Smooth muscle cell (in vitro differentiated cells): ENCODE measurements around the gene SRGAP1. TPM values are rescaled to one million over a fixed set of nuclear protein-coding genes. Genes with fewer than 3 reads are reported as not detected.

Experiments
- DNase-seq: peaks from one replicate; lab custom pipeline; 2025; ENCODE audit not compliant: unreplicated experiment; lab: John Stamatoyannopoulos, UW
- H2AFZ ChIP-seq: fragments of 200-600 bp; sonication (generic); 2 replicates; pipeline ENCODE4 v1.6.0; 2016; ENCODE audit warnings: antibody characterized with exemption, low read depth, mild to moderate bottlenecking
- H3F3A ChIP-seq: fragments of 200-600 bp; sonication (generic); 2 replicates; pipeline ENCODE4 v1.6.0; 2017; ENCODE audit warnings: antibody characterized with exemption, low read depth
- H3K27ac ChIP-seq: fragments of 200-600 bp; sonication (generic); 2 replicates; pipeline ENCODE4 v1.5.1; 2016; ENCODE audit warnings: low read depth, mild to moderate bottlenecking
- H3K27me3 ChIP-seq: fragments of 200-600 bp; sonication (generic); 2 replicates; pipeline ENCODE4 v1.6.1; 2016; ENCODE audit warnings: low read depth, mild to moderate bottlenecking
- H3K36me3 ChIP-seq: fragments of 200-600 bp; sonication (generic); 2 replicates; pipeline ENCODE4 v1.5.1; 2016; ENCODE audit warnings: low read depth
- H3K4me1 ChIP-seq: fragments of 200-600 bp; sonication (generic); 2 replicates; pipeline ENCODE4 v1.5.1; 2016; ENCODE audit warnings: low read depth
- H3K4me2 ChIP-seq: fragments of 200-600 bp; sonication (generic); 2 replicates; pipeline ENCODE4 v1.6.0; 2016; ENCODE audit warnings: mild to moderate bottlenecking
- H3K4me3 ChIP-seq: fragments of 200-600 bp; sonication (generic); 2 replicates; pipeline ENCODE4 v1.5.1; 2016; ENCODE audit warnings: mild to moderate bottlenecking
- H3K79me2 ChIP-seq: fragments of 200-600 bp; sonication (generic); 2 replicates; pipeline ENCODE4 v1.6.0; 2016; ENCODE audit warnings: low read depth, mild to moderate bottlenecking
- H3K9ac ChIP-seq: fragments of 200-600 bp; sonication (generic); 2 replicates; pipeline ENCODE4 v1.6.0; 2016; ENCODE audit warnings: low read depth
- H3K9me3 ChIP-seq: fragments of 200-600 bp; sonication (generic); replicated peaks from 2 replicates; pipeline ENCODE4 v1.5.1; 2016; ENCODE audit warnings: low read depth
- H4K20me1 ChIP-seq: fragments of 200-600 bp; sonication (generic); 2 replicates; pipeline ENCODE4 v1.6.0; 2016; ENCODE audit warnings: low read depth
- WGBS: methylation state at CpG from one replicate; pipeline ENCODE4 v1.1.7; 2016; ENCODE audit warnings: low lambda C conversion rate; 5-methylcytosine and 5-hydroxymethylcytosine counted together
- polyA plus RNA-seq: library from polyadenylated mRNA; unstranded; fragments of >200 nt; fragmentation: Nextera tagmentation; extraction: Ambion mirVana; gene quantifications from 2 replicates; pipeline ENCODE4 v1.2.1, GENCODE V29; 2016
- small RNA-seq: library from RNA; depleted of rRNA; stranded (forward); fragments of <200 nt; gene quantifications from one replicate; pipeline ENCODE3, GENCODE V24; 2014
- total RNA-seq: library from RNA; depleted of rRNA; stranded (reverse); fragments of >200 nt; gene quantifications from 2 replicates; pipeline ENCODE4 v1.2.3, GENCODE V29; 2014
- TF ChIP-seq, protein P1 (sequence below): fragments of 200-600 bp; sonication (generic); IDR thresholded peaks from 2 replicates; pipeline ENCODE4 v1.5.1; 2017; ENCODE audit warnings: borderline replicate concordance, mild to moderate bottlenecking, antibody characterized with exemption; ENCODE audit not compliant: insufficient read depth, poor library complexity, severe bottlenecking

SRGAP1 gene
- total and polyA plus RNA-seq, 2 experiments from 2014 or later, result 4.0 to 5.9 TPM

DNA sequence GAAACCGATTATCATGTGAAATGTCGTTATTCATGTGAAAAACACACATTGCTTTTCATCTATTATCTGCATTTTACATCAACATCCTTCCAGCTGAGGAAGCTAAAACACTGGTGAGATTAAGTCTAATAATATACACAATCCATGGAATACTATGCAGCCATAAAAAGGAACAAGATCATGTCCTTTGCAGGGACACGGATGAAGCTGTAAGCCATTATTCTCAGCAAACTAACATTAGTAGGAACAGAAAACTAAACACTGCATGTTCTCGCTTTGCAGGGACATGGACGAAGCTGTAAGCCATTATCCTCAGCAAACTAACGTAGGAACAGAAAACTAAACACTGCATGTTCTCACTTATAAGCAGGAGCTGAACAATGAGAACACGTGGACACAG is 359.3 kb downstream of the SRGAP1 start:
- no peaks in the 10 kb centered on the region for H3K27me3 ChIP-seq
- H3K9ac ChIP-seq, result no peak overlapping the region
- no peaks in the 10 kb centered on the region for H3K4me1 ChIP-seq
- no peaks in the 10 kb centered on the region for H3K79me2 ChIP-seq
- H3F3A ChIP-seq, result no peaks in the 10 kb centered on the region
- no peak overlapping the region for H3K27ac ChIP-seq
- H3K36me3 ChIP-seq, result no peaks in the 10 kb centered on the region
- H3K4me3 ChIP-seq, result no peak overlapping the region
- H3K9me3 ChIP-seq, result no peaks in the 10 kb centered on the region
- H2AFZ ChIP-seq, result no peak overlapping the region
- H3K4me2 ChIP-seq, result no peak overlapping the region
- no peak for DNase-seq
- WGBS, result 69% methylated on average over 7 of the region's 7 CpGs
- H4K20me1 ChIP-seq, result no peaks in the 10 kb centered on the region
- TF ChIP-seq, protein P1, sequence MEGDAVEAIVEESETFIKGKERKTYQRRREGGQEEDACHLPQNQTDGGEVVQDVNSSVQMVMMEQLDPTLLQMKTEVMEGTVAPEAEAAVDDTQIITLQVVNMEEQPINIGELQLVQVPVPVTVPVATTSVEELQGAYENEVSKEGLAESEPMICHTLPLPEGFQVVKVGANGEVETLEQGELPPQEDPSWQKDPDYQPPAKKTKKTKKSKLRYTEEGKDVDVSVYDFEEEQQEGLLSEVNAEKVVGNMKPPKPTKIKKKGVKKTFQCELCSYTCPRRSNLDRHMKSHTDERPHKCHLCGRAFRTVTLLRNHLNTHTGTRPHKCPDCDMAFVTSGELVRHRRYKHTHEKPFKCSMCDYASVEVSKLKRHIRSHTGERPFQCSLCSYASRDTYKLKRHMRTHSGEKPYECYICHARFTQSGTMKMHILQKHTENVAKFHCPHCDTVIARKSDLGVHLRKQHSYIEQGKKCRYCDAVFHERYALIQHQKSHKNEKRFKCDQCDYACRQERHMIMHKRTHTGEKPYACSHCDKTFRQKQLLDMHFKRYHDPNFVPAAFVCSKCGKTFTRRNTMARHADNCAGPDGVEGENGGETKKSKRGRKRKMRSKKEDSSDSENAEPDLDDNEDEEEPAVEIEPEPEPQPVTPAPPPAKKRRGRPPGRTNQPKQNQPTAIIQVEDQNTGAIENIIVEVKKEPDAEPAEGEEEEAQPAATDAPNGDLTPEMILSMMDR, result no peak

DNA sequence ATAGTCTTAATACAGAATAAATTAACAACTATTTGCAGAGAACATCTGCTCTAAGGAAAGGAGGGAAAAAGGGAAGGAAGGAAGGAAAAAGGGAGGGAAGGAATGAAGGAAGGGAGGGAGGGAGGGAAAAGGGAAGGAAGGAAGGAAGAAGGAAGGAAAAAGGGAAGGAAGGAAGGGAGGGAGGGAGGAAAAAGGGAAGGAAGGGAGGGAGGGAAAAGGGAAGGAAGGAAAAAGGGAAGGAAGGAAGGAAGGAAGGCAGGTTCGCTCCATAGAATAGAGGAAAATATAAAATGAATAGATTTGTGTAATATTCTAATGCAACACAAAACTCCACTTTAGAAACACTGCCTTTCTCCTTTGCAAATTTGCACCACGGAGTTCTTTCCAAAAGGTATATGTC is 361.0 kb downstream of the SRGAP1 start:
- Histone ChIP-seq H3K4me2 (no peak overlapping the region), H3K4me3 (no peak overlapping the region), H3K79me2 (no peaks in the 10 kb centered on the region), H3F3A (no peaks in the 10 kb centered on the region), H2AFZ (no peak overlapping the region), H3K27ac (no peak overlapping the region), H3K36me3 (no peaks in the 10 kb centered on the region), H4K20me1 (no peaks in the 10 kb centered on the region), H3K9ac (no peak overlapping the region), H3K9me3 (no peaks in the 10 kb centered on the region), H3K4me1 (no peaks in the 10 kb centered on the region), H3K27me3 (no peaks in the 10 kb centered on the region)
- WGBS, result 94% methylated on average over 2 of the region's 2 CpGs
- TF ChIP-seq, protein P1, result no peak
- DNase-seq, result no peak

DNA sequence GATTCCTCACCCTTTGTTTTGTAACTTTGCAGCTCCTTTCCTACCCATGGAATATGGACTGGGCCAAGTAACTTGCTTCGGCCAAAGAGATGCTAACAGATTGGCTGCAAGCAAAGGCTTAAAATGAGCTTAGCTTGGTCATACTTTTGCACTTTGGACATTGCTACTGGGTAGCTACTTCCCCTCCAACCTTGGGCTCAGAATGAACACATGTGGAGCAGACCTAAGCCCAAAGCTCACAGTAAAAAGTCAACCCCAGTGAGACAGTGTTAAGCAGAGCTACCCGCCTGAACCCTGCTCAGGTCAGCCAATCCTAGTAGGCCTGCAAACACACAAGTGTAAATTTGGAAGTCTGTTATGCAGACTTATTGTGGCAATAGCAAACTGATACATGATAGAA is 363.0 kb downstream of the SRGAP1 start:
- Histone ChIP-seq H3K4me2 (no peak overlapping the region), H3K4me1 (no peaks in the 10 kb centered on the region), H3F3A (no peaks in the 10 kb centered on the region), H3K27ac (no peak overlapping the region), H4K20me1 (no peaks in the 10 kb centered on the region), H3K9ac (no peak overlapping the region), H3K9me3 (no peaks in the 10 kb centered on the region), H2AFZ (no peak overlapping the region), H3K79me2 (no peaks in the 10 kb centered on the region), H3K27me3 (no peaks in the 10 kb centered on the region), H3K36me3 (no peaks in the 10 kb centered on the region), H3K4me3 (no peak overlapping the region)
- TF ChIP-seq, protein P1, result no peak
- no peak for DNase-seq
- WGBS, result 94% methylated on average over 2 of the region's 2 CpGs

Small RNAs within 50 kb of the gene (small RNA-seq; reads per million reads assigned to genes)
- 0.16 reads per million for gene AC020611.1
- not detected for gene RNU6-1009P

Other genes with a start within 250 kb of the SRGAP1 start
- 0.18 and 0.58 TPM in 2 replicates for gene DPY19L2, start 176.2 kb upstream of the SRGAP1 start, total RNA-seq
- not detected in 2 replicates for gene DPY19L2, start 176.2 kb upstream of the SRGAP1 start, polyA plus RNA-seq
- 11.1 and 14.4 TPM in 2 replicates for gene RXYLT1, start 64.8 kb upstream of the SRGAP1 start, total RNA-seq
- 9.4 and 12.7 TPM in 2 replicates for gene RXYLT1, start 64.8 kb upstream of the SRGAP1 start, polyA plus RNA-seq